ENCODE results near the gene LTBP2.
A peak's percentile ranks its signal among the peaks of the same experiment; 100 is the strongest.

The LTBP2 gene

DNA sequence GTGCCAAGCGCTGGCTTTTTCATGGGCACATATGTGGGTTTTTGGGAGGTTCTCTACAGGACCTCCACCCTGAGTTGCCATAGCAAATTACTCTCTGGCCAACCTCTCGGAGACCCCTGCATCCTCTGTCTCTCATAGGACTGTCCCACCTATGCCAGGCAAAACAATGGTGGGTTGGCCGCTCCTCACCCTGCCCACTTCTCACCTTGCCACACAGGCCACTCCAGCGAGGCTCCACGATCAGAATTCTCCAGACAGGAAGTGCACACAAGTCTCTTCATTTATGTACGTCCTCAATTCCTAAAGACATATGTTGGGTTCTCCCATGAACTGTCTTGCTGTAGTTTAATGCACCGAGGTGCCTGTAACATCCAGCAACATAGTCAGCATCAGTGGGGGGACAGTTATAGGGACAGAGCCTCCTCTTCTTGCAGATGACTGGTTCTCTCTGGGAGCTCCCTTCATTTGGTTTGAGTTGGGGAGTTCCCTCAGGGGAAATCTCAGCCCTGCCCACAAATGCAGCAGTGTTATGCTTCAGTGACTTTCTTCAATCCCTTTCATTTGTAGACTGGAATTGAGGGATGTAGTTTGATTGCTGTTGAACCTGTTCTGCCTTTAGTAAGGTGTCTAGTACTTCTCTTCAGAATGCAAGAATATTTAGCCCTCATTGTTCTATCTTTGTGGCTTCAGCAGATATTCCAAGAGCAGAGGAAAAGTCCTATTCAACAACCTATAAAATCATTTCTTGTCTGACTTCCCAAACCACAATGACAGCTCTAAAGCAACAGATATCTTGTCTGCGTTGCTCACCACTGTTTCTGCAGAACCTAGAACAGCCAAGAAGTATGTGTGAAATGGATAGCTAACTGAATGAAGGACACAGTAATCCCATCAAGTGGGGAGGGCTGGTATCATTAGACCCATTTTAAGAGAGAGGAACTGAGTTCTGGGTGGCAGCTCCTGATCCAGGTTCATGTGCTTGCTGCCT is 2.8 kb upstream of the LTBP2 start:
- Mint-ChIP-seq H3K4me3 (no peak overlapping the region), H3K4me1 (peaks cover 47% of the 10 kb centered on the region), H3K36me3 (no peaks in the 10 kb centered on the region), H3K27ac (no peak overlapping the region), H3K27me3 (peaks cover 70% of the 10 kb centered on the region), H3K9me3 (no peaks in the 10 kb centered on the region)
- no peak for DNase-seq
- CTCF ChIA-PET: interaction anchor here (0.6 to 1.0 kb wide), 3 partner anchors 10 to 507 kb away, joined by 3 read pairs; no protein-coding TSS in a partner anchor

- H3K27me3 Mint-ChIP-seq: peaks cover 79% of the 10 kb centered on the region
- DNase-seq: no peak
- CTCF ChIA-PET: interaction anchor here (0.6 to 2.1 kb wide), 15 partner anchors 9 to 291 kb away, joined by 3 to 9 read pairs (median 3); partner anchors contain the start of genes AREL1 and YLPM1
- no peak overlapping the region for H3K27ac Mint-ChIP-seq
- no peaks in the 10 kb centered on the region for H3K36me3 Mint-ChIP-seq
- peak overlapping the region; percentile 21 for H3K4me3 Mint-ChIP-seq
- peaks cover 41% of the 10 kb centered on the region for H3K4me1 Mint-ChIP-seq
- H3K9me3 Mint-ChIP-seq: no peaks in the 10 kb centered on the region
Observed at GRCh38 chr14:74613211-74613914, 1.3 kb upstream of the LTBP2 start.

GRCh38 chr14:74612350-74613021 is 449 bp upstream of the LTBP2 start:
- peaks cover 79% of the 10 kb centered on the region for H3K27me3 Mint-ChIP-seq
- peak; percentile 85 for DNase-seq
- CTCF ChIA-PET: interaction anchor here (0.7 to 2.1 kb wide), 23 partner anchors 9 to 292 kb away, joined by 3 to 9 read pairs (median 3); partner anchors contain the start of genes AREL1 and YLPM1
- no peak overlapping the region for H3K27ac Mint-ChIP-seq
- H3K4me3 Mint-ChIP-seq: peak overlapping the region; percentile 70
- H3K9me3 Mint-ChIP-seq: no peaks in the 10 kb centered on the region
- peaks cover 32% of the 10 kb centered on the region for H3K4me1 Mint-ChIP-seq
- no peaks in the 10 kb centered on the region for H3K36me3 Mint-ChIP-seq

DNA sequence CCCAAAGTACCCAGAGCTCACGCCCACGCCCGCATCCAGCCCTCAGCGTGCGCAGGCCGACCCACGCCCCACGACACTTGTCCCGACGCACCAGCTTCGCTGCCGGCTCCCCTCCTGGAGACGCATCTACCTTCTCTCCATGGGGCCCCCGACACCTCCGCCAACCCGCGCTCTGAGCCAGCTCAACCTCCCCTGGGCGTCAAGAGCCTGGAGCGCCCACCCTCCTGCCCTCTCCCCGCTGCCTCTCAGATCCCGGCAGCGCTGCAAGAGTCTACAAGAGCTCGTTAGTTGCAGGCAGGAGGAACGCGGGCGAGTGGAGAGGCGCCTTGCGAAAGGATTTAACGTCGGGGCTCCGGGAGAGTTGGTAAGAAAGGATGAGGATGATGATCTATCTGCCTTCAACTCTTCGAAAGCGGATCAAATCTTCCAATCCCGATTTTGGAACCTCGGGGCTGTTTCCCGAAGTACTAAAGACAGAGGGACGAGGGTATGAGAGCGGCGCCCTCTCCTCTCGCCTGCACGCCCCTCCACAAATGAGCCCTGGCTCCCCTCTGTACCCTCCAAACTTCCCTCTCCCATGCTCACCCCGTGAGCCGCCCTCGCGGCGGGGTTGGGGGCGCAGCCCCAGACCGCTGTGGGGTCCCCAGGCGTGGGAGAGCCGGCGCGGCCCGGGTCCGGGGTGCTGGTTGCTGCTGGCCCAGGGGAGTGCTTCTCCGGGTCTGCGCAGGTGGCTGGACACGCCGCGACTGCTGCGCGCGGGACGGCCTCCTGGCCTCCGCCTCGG is 979 bp downstream of the LTBP2 start:
- H3K27ac Mint-ChIP-seq: no peak overlapping the region
- peaks cover 79% of the 10 kb centered on the region for H3K27me3 Mint-ChIP-seq
- H3K4me3 Mint-ChIP-seq: peak overlapping the region; percentile 27
- H3K4me1 Mint-ChIP-seq: peaks cover 27% of the 10 kb centered on the region
- H3K36me3 Mint-ChIP-seq: no peaks in the 10 kb centered on the region
- CTCF ChIA-PET: interaction anchor here (0.7 to 3.0 kb wide), 11 partner anchors 13 to 269 kb away, joined by 3 to 26 read pairs (median 4); partner anchors contain the start of gene YLPM1
- no peak for DNase-seq
- H3K9me3 Mint-ChIP-seq: no peaks in the 10 kb centered on the region

GRCh38 chr14:74610199-74610865 is 1.7 kb downstream of the LTBP2 start:
- Mint-ChIP-seq H3K9me3 (no peaks in the 10 kb centered on the region), H3K4me3 (peak overlapping the region; percentile 27), H3K27ac (no peak overlapping the region), H3K36me3 (no peaks in the 10 kb centered on the region), H3K27me3 (peaks cover 77% of the 10 kb centered on the region), H3K4me1 (peaks cover 23% of the 10 kb centered on the region)
- DNase-seq: no peak
- CTCF ChIA-PET: interaction anchor here (1.1 to 3.6 kb wide), 11 partner anchors 9 to 296 kb away, joined by 3 to 39 read pairs (median 8); no protein-coding TSS in a partner anchor

- CTCF ChIA-PET: interaction anchor here (0.6 to 3.6 kb wide), 29 partner anchors 9 to 479 kb away, joined by 3 to 39 read pairs (median 4); no protein-coding TSS in a partner anchor
- Mint-ChIP-seq H3K4me1 (peaks cover 18% of the 10 kb centered on the region), H3K4me3 (no peak overlapping the region), H3K27me3 (peaks cover 74% of the 10 kb centered on the region), H3K36me3 (no peaks in the 10 kb centered on the region), H3K9me3 (no peaks in the 10 kb centered on the region), H3K27ac (no peak overlapping the region)
- no peak for DNase-seq
Observed at GRCh38 chr14:74609721-74610120, 2.3 kb downstream of the LTBP2 start.

- no peak overlapping the region for H3K27ac Mint-ChIP-seq
- H3K27me3 Mint-ChIP-seq: peaks cover 69% of the 10 kb centered on the region
- CTCF ChIA-PET: interaction anchor here (0.6 to 3.6 kb wide), 47 partner anchors 8 to 479 kb away, joined by 3 to 39 read pairs (median 4); no protein-coding TSS in a partner anchor
- peak; percentile 92 for DNase-seq
- no peaks in the 10 kb centered on the region for H3K36me3 Mint-ChIP-seq
- no peaks in the 10 kb centered on the region for H3K9me3 Mint-ChIP-seq
- no peak overlapping the region for H3K4me3 Mint-ChIP-seq
- peaks cover 13% of the 10 kb centered on the region for H3K4me1 Mint-ChIP-seq
Observed at GRCh38 chr14:74608959-74609611, 3.0 kb downstream of the LTBP2 start.

- CTCF ChIA-PET: no interaction called here
- Mint-ChIP-seq H3K27ac (no peak overlapping the region), H3K36me3 (no peaks in the 10 kb centered on the region), H3K4me1 (peaks cover 7% of the 10 kb centered on the region), H3K27me3 (peaks cover 50% of the 10 kb centered on the region), H3K4me3 (no peak overlapping the region), H3K9me3 (no peaks in the 10 kb centered on the region)
- DNase-seq: no peak
Observed at GRCh38 chr14:74606727-74607126, 5.3 kb downstream of the LTBP2 start.

DNA sequence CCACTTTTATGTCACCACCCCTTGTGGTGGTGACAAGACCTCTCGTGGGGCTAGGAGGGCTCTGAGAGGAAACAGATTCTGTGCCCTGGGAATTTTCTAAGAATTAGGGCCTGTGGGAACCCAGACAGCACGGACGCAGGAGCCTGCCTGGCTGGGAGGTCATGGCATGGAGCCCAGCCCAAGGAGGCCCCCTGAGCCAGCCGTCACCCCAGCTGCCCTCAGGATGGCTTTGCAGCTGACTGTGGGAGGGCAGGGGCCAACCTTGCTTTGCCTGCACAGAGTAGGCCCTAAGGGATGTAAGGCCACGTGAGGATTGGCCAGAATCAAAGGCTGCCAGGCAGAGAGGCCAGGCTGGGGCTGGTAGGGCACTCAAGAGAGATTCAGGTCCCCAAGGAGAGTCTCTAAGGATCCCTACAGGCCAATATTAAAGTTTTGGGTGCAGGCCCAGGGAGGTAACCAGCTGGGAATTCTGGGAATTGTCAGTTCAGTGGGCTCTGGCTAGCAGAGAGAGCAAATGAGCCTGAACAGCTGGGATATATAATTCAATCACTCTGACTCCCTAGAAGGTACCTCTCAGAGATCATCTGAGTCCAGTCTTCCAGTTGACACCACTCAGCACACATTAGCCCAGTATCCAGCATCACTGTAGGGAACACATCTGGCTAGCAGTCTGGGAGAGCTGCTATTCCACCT is 6.4 kb downstream of the LTBP2 start:
- Mint-ChIP-seq H3K27me3 (peaks cover 39% of the 10 kb centered on the region), H3K36me3 (no peaks in the 10 kb centered on the region), H3K27ac (no peak overlapping the region), H3K4me3 (no peak overlapping the region), H3K9me3 (no peaks in the 10 kb centered on the region), H3K4me1 (peaks cover 7% of the 10 kb centered on the region)
- no peak for DNase-seq
- CTCF ChIA-PET: interaction anchor here (0.6 kb wide), 1 partner anchor 207 kb away, joined by 3 read pairs; no protein-coding TSS in a partner anchor

GRCh38 chr14:74604911-74605310 is 7.1 kb downstream of the LTBP2 start:
- CTCF ChIA-PET: no interaction called here
- no peak overlapping the region for H3K4me3 Mint-ChIP-seq
- H3K27me3 Mint-ChIP-seq: peaks cover 32% of the 10 kb centered on the region
- H3K36me3 Mint-ChIP-seq: no peaks in the 10 kb centered on the region
- no peaks in the 10 kb centered on the region for H3K9me3 Mint-ChIP-seq
- H3K4me1 Mint-ChIP-seq: peaks cover 7% of the 10 kb centered on the region
- H3K27ac Mint-ChIP-seq: no peak overlapping the region
- DNase-seq: no peak

- Mint-ChIP-seq H3K9me3 (no peaks in the 10 kb centered on the region), H3K27ac (no peak overlapping the region), H3K4me1 (peaks cover 4% of the 10 kb centered on the region), H3K36me3 (no peaks in the 10 kb centered on the region), H3K4me3 (no peak overlapping the region), H3K27me3 (peaks cover 24% of the 10 kb centered on the region)
- no peak for DNase-seq
- CTCF ChIA-PET: interaction anchor here (1.1 to 1.2 kb wide), 2 partner anchors 8 to 303 kb away, joined by 4 read pairs; partner anchors contain the start of gene LTBP2
Observed at GRCh38 chr14:74604157-74604556, 7.9 kb downstream of the LTBP2 start.

DNA sequence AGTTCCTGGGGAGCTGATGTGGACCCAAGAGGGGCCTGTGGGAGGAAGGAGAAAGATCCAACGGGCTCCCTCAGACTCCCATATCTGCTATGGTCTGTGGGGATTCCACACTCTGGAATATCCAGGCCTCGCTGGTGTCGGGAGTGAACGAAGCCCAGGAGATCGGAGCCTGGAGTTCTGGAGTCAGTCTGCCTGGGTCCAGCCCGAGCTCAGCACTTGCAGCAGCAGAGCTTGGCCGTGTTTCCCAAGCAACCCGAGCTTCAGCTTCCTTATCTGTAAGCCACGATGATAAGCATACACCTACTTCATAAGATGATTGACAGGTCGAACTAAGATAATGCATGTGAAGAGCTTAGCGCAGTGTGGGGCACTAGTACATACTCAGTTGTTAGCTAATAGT is 10.1 kb downstream of the LTBP2 start:
- Mint-ChIP-seq H3K36me3 (no peaks in the 10 kb centered on the region), H3K27ac (no peak overlapping the region), H3K9me3 (no peaks in the 10 kb centered on the region), H3K4me3 (no peak overlapping the region), H3K27me3 (peaks cover 20% of the 10 kb centered on the region), H3K4me1 (no peaks in the 10 kb centered on the region)
- CTCF ChIA-PET: interaction anchor here (0.7 to 2.0 kb wide), 3 partner anchors 8 to 66 kb away, joined by 3 to 5 read pairs (median 5); no protein-coding TSS in a partner anchor
- DNase-seq: no peak

Data from activated naive CD4-positive, alpha-beta T cell treated with anti-CD3 and anti-CD28 coated beads, Interleukin-2, amount 10 ng/mL, durations not matched to agents 7 days and 5 days (primary cell).